Right ventricle myocardium superior (tissue), 1 donor: ENCODE results near the gene RAB9A. TPM values are rescaled to one million over a fixed set of nuclear protein-coding genes. Genes with fewer than 3 reads are reported as not detected.
A peak's percentile ranks its signal among the peaks of the same experiment; 100 is the strongest.
"Not testable (repeated sequence)": the region's sequence is repeated elsewhere in the genome, so short reads cannot be mapped to it uniquely, and the experiment has no call there.

Experiments
- ATAC-seq: fragments of 200-7000 bp; cut with Tn5 transposase; one replicate; pipeline ENCODE4 v1.9.1; 2020; ENCODE audit warnings: mild to moderate bottlenecking; ENCODE audit not compliant: poor library complexity
- DNase-seq: peaks from one replicate; pipeline ENCODE4 v3.0.0-alpha.2; 2020
- intact Hi-C: fragments of 100-400 bp; cut with DNase I; formaldehyde crosslinking; loops from one replicate; pipeline ENCODE4 v1.11.2; 2022
- total RNA-seq: library from RNA; stranded (reverse); fragmentation: NEBNext Ultra II Directional; extraction: Animal tissue kit (Norgen Biotek cat#: 25700); gene quantifications from one replicate; pipeline ENCODE4 v1.2.1, GENCODE V29; 2021
- donor health status: DM: no; HTN: yes; CAD: no; lungs with severe emphysema.

The RAB9A gene
- total RNA-seq, 1 donor from 2014 or later, result 22.6 TPM

DNA sequence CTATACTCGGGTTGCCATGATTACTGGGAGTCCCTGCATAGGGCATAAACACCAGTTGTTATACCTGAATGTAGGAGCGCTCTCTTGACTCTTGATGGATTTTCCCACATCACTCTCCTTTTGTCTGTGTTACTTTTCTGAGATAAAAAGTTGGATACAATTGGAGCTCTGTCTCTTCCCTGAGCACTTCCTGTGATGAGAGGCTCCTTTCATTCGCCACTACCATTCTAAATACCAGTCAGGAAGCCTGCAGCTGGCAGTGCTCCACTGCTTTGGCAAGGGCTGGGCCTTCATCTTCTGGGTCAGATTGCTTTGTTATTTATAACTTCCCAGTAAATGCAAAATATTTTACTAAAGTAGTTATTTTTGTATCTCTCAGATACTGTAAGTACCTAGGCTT lies 22.1 kb upstream of the RAB9A start:
- intact Hi-C loops, result no loop called here
- DNase-seq (peak; percentile 49), ATAC-seq (peak; percentile 50)

DNA sequence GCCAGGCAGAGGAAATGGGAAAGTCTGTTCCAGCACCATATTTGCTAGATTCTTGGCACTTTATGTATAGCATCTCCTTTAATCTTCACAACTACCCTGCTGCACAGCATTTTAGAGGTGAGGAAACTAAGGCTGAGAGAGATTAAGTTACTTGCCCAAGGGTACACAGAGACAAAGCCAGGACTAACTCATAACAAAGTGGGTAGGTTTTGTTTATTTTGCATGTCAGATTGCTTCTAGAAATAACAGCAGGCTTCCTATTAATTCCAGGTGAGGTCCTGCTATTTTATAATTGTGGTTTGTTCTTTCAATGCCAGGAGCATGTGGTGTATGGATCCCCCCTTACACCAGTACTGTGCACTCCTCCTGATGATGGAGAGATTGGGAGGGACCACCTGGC lies 21.0 kb upstream of the RAB9A start:
- ATAC-seq (no peak), DNase-seq (no peak)
- intact Hi-C loops, result no loop called here

DNA sequence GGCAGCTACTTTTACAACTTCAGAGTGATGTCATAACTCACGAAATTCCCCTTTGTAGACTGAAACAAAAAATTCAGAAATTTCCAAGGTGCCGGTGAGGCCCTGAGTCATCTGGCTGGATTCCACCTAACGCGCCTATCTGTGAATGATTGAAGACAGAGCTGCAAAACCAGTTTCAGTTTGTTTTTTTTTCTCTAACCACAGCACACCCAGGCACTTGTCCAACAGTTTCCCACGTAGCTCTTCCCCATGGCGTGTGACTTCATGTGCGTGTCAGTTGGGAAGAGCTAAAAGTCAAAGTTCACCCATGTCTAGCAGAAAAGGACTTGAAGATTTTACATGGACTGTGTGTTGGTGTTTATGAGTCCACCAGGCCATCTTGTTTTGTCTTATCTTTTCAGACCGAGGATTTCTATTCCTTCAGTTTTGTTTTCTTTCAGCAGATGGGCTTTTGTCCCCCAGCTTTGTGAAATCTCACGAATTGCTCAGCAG lies 19.6 kb upstream of the RAB9A start:
- ATAC-seq (peak; percentile 81), DNase-seq (peak; percentile 45)
- intact Hi-C loops, result no loop called here

DNA sequence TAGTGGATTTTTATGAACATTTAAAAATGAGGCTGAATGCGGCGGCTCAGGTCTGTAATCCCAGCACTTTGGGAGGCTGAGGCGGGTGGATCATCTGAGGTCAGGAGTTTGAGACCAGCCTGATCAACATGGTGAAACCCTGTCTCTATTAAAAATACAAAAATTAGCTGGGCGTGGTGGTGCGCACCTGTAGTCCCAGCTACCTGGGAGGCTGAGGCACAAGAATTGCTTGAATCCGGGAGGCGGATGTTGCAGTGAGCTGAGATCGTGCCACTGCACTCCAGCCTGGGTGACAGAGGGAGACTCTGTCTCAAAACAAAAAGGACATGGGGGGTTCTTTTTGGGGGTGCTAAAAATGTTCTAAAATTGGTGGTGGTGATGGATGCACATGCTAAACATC lies 19.2 kb upstream of the RAB9A start:
- intact Hi-C loops, DNase-seq, ATAC-seq: not testable (repeated sequence)

DNA sequence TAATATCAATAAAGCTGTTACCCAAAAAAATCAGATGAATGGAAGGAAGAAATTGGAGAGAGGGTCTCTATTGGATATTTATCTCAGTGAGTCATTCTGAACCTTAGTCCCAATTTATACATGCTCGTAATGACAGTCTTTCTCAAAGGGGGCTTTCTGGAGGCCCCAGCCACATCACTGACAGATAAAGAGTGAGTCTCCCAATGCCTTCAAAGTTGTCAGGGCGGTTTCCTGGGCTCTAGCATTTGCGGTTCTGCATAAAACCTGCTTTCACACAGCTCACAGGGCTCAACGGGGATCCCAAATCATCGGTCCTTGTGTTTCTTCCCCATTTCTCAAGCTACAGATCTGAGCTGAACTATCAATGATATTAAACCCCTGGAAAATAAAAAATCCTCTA lies 18.7 kb upstream of the RAB9A start:
- intact Hi-C loops, result no loop called here
- DNase-seq (no peak), ATAC-seq (no peak)

DNA sequence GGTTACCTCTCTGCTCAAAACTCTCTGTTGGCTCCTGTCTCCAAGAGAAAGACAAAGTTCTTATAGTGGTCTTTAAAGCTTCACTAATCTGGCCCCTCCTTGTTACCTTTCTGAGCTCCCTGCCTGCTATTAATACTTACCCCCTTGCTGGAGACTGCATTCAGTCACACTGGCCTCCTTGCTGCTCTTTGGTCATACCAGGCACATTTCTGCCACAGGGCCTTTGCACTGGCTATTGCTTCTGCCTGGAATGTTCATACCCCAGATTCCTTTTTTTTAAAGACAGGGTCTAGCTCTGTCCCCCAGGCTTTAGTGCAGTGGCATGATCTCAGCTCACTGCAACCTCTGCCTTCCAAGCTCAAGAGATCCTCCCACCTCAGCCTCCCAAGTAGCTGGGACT lies 15.9 kb upstream of the RAB9A start:
- intact Hi-C loops, result no loop called here
- no peak for ATAC-seq
- DNase-seq, result no peak

DNA sequence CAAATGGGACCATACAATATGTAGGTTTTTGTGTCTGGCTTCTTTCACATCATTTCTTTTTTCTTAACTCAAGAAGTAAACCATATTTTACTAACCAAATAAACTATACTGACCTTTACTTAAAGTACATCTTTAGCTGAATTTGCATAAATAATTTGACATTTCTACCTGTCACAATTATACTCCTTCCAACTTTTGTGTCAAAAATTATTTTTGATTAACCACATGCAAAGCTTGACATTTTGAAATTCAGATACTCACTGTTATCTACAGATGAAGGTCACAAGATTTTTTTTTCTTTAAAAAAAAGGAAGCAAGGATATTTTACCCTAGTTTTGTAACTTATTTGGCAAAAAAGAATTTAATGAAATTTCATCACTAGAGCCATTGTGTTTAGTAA lies 12.0 kb upstream of the RAB9A start:
- intact Hi-C loops, result no loop called here
- no peak for ATAC-seq
- no peak for DNase-seq

DNA sequence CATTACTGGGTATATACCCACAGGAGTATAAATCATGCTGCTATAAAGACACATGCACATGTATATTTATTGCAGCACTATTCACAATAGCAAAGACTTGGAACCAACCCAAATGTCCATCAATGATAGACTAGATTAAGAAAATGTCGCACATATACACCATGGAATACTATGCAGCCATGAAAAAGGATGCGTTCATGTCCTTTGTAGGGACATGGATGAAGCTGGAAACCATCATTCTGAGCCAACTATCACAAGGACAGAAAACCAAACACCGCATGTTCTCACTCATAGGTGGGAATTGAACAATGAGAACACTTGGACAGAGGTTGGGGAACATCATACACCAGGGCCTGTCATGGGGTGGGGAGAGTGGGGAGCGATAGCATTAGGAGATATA lies 9.2 kb upstream of the RAB9A start:
- intact Hi-C loops, DNase-seq, ATAC-seq: not testable (repeated sequence)

DNA sequence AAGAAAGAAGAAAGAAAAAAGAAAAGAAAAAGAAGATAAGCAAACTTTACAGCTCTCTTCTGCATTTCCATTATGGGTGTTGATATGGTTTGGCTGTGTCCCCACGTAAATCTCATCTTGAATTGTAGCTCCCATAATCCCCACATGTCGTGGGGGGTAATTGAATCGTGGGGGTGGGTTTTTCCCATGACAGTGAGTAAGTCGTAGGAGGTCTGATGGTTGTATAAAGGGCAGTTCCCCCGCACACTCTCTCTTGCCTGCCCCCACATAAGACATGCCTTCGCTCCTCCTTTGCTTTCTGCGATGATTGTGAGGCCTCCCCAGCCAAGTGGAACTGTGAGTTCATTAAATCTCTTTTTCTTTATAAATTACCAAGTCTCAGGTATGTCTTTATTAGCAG lies 7.3 kb upstream of the RAB9A start:
- no peak for ATAC-seq
- intact Hi-C loops, result no loop called here
- no peak for DNase-seq

DNA sequence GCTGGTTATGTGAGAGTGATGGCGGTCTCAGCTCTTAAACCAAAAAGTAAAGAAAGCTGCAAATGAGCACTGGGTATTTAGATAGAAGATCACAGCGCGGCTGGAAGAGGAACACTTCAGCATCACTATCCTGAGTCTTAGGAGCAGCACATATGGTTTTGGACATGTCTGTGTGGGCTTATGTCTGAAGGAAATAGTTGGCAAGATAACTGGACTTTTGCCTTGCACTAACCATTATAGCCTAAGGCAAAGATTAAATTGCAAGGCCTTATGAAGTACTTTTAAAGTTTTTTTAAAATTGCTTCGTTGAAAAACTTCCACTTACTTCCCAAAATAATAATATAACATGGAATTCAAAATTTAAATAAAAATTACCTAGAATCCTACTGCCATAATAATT lies 4.6 kb upstream of the RAB9A start:
- DNase-seq, result no peak
- intact Hi-C loops, result no loop called here
- no peak for ATAC-seq

DNA sequence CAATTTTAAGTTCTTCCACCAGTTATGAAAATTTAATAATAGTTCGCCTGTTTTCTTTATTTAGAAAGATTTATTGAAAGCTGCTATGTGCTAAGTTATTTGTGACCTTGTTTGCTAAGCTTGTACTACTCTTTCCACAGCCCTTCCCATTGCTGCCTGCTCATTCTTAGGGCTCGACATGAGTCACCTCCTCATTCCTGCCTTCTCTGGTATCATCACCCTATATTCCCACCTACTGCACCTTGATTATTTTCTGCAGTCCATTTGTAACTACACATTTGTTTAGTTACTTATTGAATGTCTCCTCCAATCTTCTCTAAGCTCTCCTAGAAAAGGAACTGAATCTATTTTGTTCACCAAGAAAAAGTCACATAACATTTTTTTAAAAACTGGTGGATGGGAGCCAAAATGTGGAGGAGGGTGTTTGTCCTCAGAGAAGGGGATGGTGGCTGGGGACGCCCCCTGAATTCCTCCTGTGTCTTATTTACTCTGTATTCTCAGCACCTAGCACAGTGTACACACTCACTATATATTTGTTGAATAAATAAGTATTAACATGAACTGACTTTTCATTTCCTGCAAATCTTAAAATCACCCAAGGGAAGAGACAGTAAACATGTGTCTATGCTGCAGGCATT lies 3.7 kb upstream of the RAB9A start:
- ATAC-seq (no peak), DNase-seq (no peak)
- intact Hi-C loops, result no loop called here

DNA sequence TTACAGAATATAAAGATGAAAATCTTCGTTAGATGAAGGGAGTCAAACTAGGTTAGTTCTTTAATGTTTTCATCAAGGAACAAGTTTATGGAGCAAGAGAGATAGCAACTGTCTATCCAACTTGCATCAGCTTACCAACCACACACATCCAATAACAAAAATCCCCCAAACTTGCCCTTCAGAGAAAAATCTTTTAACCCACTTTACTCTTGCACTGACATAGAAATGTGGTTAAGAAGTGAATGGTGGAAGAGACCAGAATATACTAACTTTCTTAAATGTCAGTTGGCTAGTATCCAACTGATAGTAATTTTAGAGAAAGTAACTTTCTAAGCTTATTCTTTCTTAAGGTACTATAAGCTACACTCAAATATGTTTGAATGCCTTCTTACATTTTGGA lies 1.7 kb upstream of the RAB9A start:
- intact Hi-C loops, result no loop called here
- DNase-seq (no peak), ATAC-seq (no peak)

DNA sequence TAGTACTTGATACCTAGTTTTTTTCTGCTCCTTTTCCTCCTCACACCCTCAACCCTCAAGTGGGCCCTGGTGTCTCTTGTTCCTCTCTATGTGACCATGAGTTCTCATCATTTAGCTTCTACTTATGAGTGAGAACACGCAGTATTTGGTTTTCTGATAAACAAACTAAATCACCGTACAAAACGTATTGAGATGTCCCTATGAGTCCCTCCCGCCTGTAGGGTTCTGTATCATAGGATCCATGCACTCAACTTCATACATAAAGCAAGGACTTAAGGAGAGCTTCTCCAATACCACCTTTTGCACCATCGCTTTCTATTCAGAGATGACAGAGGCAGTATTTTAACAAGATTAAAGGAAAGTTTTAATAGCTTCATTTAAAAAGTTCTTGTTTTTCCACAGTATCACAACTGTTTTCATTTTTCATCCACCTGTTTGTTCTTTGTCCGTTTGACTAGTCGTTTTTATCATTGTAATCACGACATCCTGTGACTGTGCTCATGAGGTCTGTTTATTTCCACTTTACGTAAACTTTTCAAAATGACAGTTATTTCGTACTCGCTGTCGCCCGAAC lies 457 bp upstream of the RAB9A start:
- DNase-seq (no peak), ATAC-seq (no peak)
- intact Hi-C loops, result no loop called here

DNA sequence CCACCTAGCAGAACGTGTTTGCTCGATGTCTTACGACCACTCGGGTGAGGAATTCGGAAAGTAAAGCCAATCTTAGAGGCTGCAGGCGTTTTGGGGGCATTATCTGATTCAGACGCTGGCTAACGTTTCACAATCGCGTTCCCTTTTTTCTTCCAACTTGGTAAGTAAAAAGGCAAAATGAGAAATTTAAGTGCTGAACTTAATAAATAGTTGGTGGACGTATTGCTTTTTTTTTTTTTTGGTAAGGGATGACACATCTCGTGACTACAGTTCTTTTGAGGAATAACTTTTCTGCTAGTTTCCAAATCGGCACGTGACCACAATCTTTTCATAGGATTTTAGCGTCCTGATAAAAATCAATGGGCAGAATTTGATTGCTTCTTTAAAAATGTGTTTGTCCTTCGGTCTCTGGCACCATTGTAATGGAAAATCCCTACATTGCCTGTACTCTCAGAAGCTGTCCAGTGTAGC lies 848 bp downstream of the RAB9A start:
- intact Hi-C loops, result no loop called here
- no peak for DNase-seq
- ATAC-seq, result peak; percentile 34

DNA sequence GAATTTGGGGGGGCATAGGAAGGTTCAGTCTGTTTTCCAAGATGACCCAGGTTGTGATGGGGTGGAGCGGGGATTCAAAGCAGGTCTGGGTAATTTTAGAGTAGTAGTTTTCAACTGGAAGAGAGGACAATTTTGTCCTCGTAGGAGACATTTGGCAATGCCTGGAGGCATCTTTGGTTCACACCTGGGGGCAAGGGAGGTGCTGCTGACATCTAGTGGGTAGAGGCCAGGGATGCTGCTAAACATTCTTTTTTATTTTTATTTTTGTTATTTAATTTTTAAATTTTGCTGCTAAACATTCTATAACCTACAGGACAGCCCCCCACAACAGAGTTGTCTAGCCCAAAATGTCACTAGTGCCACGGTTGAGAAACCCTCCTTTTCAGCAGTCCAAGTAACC lies 1.9 kb downstream of the RAB9A start:
- intact Hi-C loops, result no loop called here
- DNase-seq (no peak), ATAC-seq (no peak)

DNA sequence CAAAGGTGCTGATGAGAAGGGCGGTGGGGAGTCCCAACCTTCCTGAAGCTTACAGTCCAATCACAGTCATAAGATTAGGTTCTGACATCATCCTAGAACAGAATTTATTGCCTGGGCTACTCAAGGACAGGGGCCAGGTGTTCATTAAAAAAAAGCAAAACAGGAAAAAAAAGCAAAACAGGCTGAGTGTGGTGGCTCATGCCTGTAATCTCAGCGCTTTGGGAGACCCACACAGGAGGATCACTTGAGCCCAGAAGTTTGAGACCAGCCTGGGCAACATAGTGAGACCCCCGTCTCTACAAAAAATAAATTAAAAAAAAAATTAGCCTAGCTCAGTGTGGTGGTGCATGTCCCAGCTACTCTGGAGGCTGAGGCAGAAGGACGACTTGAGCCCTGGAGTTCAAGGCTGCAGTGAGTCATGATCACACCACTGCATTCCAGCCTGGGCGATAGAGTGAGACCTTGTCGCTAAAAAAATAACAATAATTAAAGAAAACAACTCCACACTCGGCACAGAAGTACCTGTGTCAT lies 3.0 kb downstream of the RAB9A start:
- ATAC-seq (no peak), DNase-seq (no peak)
- intact Hi-C loops, result no loop called here

DNA sequence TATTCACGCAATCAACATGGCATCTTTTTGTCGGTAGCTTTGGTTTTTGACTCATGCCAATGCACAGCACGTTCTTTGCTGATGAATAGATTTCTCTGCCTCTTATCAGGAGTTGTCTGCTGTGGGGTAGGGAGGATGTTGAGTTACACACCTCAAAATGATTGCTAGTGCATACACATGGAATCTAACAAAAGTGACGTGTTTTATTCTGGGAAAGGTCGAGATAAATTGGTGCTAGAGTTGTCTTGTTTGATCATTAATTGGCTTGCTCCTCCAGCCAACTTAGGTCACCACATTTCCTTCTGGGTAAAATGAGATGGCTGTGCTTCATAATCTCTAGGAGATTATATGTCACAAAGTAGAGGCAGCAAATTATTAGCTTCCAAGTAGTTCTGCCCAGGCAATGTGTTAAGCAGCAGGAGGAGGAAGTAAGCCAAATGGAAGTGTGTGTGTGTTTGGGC lies 3.9 kb downstream of the RAB9A start:
- intact Hi-C loops, result no loop called here
- ATAC-seq (no peak), DNase-seq (no peak)

DNA sequence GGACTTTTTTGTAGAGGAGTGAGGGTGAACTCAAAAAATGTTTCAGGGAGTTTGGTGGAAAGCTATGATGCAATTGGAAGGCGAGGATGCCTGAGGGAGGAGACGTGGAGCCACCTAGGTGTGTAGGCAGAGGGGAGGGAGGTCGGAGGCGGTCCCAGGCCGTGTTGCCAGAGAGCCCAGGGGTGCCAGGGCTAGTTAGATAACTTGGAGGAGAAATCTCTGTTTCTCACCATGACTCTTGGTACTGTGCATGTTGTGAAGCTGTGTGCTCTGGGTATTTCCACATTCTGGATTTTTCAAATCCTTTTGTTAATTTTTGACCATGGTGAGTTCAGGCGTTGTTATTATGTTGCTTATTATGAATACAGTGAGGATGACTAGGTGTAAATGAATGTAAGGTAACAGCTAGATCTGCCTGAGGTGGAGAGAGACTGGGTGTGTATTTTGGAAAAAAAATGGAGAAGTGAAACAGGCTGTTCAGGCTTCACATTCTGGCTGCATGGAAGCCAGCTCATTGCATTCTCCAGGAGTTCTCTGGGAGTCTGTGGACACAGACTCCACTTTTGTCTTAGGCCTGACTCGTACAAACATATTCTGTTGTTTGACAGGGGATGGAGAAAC lies 4.5 kb downstream of the RAB9A start:
- DNase-seq, result no peak
- no peak for ATAC-seq
- intact Hi-C loops, result no loop called here

DNA sequence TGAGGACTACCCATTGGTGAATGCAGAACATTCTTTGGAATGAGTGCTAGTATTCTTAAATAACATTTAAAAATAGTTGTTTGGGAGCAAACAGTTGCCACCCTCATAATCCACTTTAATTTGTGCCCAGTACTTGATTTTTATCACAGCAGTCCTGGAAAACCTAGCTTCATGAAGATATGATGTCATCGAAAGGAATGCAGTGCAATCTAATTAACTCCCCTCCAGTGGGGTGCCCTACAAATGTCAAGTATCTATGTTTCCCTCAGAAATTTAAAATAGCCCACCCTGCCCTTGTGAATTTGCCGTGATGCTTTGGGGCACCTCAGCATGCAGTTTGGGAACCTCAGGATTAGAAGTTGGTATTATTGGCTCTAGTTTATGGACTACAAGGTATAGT lies 5.4 kb downstream of the RAB9A start:
- intact Hi-C loops, result no loop called here
- no peak for DNase-seq
- ATAC-seq, result no peak

DNA sequence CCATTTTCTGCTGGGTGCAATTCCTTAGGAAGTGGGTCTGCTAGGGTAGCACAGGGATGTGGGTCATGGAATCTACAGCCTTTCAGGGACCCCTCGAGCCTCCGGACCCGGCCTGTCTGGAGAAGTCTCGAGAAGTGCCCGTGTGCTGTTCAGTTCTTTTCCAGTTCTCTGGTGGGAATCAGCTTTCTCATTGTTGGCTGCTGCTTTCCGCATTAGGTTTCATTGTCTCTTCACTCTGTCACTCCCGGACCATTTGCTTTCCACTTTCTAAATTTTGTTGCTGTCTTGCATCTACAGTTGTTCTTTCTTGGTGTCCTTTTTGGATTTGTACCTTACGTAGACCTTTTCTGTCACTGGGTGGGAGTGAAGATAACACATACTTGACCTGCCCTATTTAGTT lies 6.1 kb downstream of the RAB9A start:
- DNase-seq (no peak), ATAC-seq (no peak)
- intact Hi-C loops, result no loop called here
